ENCODE results near the gene PKNOX1. TPM values are rescaled to one million over a fixed set of nuclear protein-coding genes. Genes with fewer than 3 reads are reported as not detected.
"Not testable (repeated sequence)": the region's sequence is repeated elsewhere in the genome, so short reads cannot be mapped to it uniquely, and the experiment has no call there.

The PKNOX1 gene, protein sequence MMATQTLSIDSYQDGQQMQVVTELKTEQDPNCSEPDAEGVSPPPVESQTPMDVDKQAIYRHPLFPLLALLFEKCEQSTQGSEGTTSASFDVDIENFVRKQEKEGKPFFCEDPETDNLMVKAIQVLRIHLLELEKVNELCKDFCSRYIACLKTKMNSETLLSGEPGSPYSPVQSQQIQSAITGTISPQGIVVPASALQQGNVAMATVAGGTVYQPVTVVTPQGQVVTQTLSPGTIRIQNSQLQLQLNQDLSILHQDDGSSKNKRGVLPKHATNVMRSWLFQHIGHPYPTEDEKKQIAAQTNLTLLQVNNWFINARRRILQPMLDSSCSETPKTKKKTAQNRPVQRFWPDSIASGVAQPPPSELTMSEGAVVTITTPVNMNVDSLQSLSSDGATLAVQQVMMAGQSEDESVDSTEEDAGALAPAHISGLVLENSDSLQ
- 25.2 TPM for total RNA-seq
- polyA plus RNA-seq (ENCODE audit: insufficient read depth, low read depth, low replicate concordance): 7.9 TPM
- long read RNA-seq, donor 1, full-length matches to known transcripts: 2 of 122 reads
- long read RNA-seq, donor 1, partial matches to known transcripts: 40 of 122 reads
- long read RNA-seq, donor 1, other reads (novel, unspliced or antisense): 80 of 122 reads
- long read RNA-seq, donor 2, full-length matches to known transcripts: 4 of 4 reads
- long read RNA-seq, donor 2, partial matches to known transcripts: 0 of 4 reads
- long read RNA-seq, donor 2, other reads (novel, unspliced or antisense): 0 of 4 reads
- long read RNA-seq, donor 3, full-length matches to known transcripts: 7 of 7 reads
- long read RNA-seq, donor 3, partial matches to known transcripts: 0 of 7 reads
- long read RNA-seq, donor 3, other reads (novel, unspliced or antisense): 0 of 7 reads
- long read RNA-seq, donor 4, full-length matches to known transcripts: 8 of 8 reads
- long read RNA-seq, donor 4, partial matches to known transcripts: 0 of 8 reads
- long read RNA-seq, donor 4, other reads (novel, unspliced or antisense): 0 of 8 reads
- long read RNA-seq, donor 5, partial matches to known transcripts: 0 of 1 reads
- long read RNA-seq, donor 5, other reads (novel, unspliced or antisense): 0 of 1 reads
- long read RNA-seq, donor 6, full-length matches to known transcripts: 6 of 6 reads
- long read RNA-seq, donor 6, partial matches to known transcripts: 0 of 6 reads
- long read RNA-seq, donor 6, other reads (novel, unspliced or antisense): 0 of 6 reads
- long read RNA-seq, donor 7, full-length matches to known transcripts: 2 of 15 reads
- long read RNA-seq, donor 7, partial matches to known transcripts: 11 of 15 reads
- long read RNA-seq, donor 7, other reads (novel, unspliced or antisense): 2 of 15 reads
- long read RNA-seq, donor 8, full-length matches to known transcripts: 3 of 3 reads
- long read RNA-seq, donor 8, partial matches to known transcripts: 0 of 3 reads
- long read RNA-seq, donor 8, other reads (novel, unspliced or antisense): 0 of 3 reads
- long read RNA-seq, donor 9, partial matches to known transcripts: 0 of 1 reads
- long read RNA-seq, donor 9, other reads (novel, unspliced or antisense): 0 of 1 reads
- long read RNA-seq, donor 10, full-length matches to known transcripts: 7 of 157 reads
- long read RNA-seq, donor 10, partial matches to known transcripts: 38 of 157 reads
- long read RNA-seq, donor 10, other reads (novel, unspliced or antisense): 112 of 157 reads

DNA sequence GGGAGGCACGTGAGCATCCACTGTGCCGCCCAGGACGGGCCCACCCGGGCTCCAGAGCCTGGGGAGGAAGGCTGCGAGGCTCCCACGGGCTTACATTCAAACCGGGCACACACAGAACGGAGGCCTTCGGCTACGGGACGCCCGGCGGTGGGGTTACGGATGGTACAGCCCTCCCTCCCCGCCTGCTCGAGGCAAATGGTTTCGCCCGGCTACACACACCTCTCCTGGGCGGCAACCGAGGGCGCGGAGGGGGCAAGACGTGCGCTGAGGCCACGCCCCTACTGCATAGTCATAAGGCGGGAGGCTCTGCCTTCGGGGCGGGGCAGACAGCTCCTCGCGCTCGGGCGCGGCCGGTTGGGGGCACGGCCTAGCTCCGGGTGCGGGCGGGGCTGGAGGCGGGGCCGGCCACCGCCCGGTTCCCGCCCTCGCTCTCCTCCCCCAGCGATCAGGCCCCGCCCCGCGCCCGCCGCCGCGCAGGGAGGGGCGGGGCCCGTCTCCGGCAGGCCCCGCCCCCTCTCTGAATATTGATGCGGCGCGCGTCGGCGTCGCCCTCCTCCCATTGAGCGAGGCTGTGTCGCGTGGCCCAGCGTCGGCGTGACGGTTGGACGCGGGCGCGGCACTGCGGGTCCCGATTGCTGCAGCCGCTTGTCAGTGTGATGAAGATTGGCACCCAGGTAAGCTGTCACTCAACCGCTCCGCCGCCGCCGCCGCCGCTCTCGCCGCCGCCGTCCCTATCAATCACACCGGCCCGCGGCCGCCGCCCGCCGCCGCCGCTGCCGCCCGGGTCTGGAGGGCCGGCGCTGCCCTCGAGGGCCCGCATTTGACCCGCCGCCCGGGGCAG lies at the start of gene PKNOX1:
PKNOX1 (plus strand) TSS at position 572 of the 841 bp plus-strand sequence. CDS start 29,820 bp downstream, outside the sequence.
- Histone ChIP-seq H3K27me3 (ENCODE audit: control insufficient read depth, insufficient read depth, low read length) (no peaks in the 10 kb centered on the region), H3K36me3 (ENCODE audit: control insufficient read depth in 2 of 3, insufficient read depth in 3 of 3, low read length in 3 of 3) (no peaks in the 10 kb centered on the region), H3K9me3 (ENCODE audit: control insufficient read depth in 2 of 3, insufficient read depth in 1 of 3, low read length in 3 of 3) (no peaks in the 10 kb centered on the region), H3K27ac (ENCODE audit: low read depth in 2 of 2, low read length in 2 of 2) (peak within 1 kb of the TSS; percentile 89 to 97), H3K9ac (ENCODE audit: low read length in 3 of 3) (peak within 1 kb of the TSS; percentile 80 to 98 (median 94)), H3K4me3 (ENCODE audit: low read length in 3 of 3) (peak within 1 kb of the TSS; percentile 87 to 92 (median 90)), H3K4me1 (ENCODE audit: control insufficient read depth in 2 of 3, insufficient read depth in 2 of 3, low read depth in 1 of 3, low read length in 3 of 3) (peaks cover 0 to 12% (median 4%) of the 10 kb centered on the region in 3 donors)
- DNase-seq: peak; percentile 99 to 100 (median 99)
- TF ChIP-seq, protein P1, sequence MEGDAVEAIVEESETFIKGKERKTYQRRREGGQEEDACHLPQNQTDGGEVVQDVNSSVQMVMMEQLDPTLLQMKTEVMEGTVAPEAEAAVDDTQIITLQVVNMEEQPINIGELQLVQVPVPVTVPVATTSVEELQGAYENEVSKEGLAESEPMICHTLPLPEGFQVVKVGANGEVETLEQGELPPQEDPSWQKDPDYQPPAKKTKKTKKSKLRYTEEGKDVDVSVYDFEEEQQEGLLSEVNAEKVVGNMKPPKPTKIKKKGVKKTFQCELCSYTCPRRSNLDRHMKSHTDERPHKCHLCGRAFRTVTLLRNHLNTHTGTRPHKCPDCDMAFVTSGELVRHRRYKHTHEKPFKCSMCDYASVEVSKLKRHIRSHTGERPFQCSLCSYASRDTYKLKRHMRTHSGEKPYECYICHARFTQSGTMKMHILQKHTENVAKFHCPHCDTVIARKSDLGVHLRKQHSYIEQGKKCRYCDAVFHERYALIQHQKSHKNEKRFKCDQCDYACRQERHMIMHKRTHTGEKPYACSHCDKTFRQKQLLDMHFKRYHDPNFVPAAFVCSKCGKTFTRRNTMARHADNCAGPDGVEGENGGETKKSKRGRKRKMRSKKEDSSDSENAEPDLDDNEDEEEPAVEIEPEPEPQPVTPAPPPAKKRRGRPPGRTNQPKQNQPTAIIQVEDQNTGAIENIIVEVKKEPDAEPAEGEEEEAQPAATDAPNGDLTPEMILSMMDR (IDR thresholded peaks at IDR 0.05; ENCODE audit: borderline replicate concordance, extremely low read depth, insufficient read depth): no peak
- FAIRE-seq: no peak
- intact Hi-C loops (cut with DNase I): no loop called here

DNA sequence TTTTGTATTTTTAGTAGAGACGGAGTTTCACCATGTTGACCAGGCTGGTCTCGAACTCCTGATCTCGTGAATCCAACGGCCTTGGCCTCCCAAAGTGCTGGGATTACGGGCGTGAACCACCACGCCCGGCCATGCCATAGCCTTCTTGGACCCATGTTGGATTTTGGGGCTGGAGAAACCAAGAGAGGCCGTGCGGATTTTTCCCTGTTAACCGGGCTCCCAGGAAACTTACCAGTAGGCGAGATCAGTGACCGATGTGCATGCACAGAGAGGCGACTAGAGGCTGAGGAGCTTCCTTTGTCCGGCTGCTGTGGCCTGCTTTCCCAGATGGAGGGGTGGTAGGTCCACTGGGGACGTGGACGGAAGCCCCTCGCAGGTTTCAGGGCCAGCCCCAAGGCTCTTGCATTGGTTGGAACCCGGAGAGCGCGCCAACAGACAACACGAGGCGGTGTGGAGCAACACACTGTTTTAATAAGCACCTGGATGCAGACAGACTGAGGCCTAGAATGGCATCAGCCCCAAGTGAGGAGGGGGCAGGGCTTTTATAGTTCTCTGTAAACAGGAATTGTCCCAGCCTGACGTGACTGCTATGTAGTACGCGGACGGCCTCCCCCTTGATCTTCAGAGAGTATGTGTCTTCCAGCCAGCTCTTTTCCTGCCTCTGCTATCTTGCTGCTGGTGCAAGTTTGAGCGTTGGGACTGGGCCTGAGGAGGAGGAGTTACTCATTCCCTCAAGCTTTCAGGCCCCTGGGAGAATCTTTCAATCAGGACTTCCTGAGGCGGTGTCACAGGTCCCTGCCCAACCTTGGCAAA lies 49.0 kb upstream of the PKNOX1 start, which contains the start of gene ERVH48-1:
ERVH48-1 (minus strand) TSS at position 517 of the 813 bp plus-strand sequence. CDS start 6,624 bp downstream, outside the sequence.
- FAIRE-seq: no peak
- TF ChIP-seq, protein P1 (IDR thresholded peaks at IDR 0.05; ENCODE audit: borderline replicate concordance, extremely low read depth, insufficient read depth): no peak
- no peak within 1 kb of the TSS for H3K9ac ChIP-seq (ENCODE audit: low read length in 3 of 3)
- H3K4me3 ChIP-seq (ENCODE audit: low read length in 3 of 3): no peak within 1 kb of the TSS
- peak in 1 of 5 donors; percentile 18 for DNase-seq
- no peaks in the 10 kb centered on the region for H3K9me3 ChIP-seq (ENCODE audit: control insufficient read depth in 2 of 3, insufficient read depth in 1 of 3, low read length in 3 of 3)
- intact Hi-C loops (cut with DNase I): no loop called here
- no peak within 1 kb of the TSS for H3K27ac ChIP-seq (ENCODE audit: low read depth in 2 of 2, low read length in 2 of 2)
- peaks cover 0 to 5% (median 0%) of the 10 kb centered on the region in 3 donors for H3K4me1 ChIP-seq (ENCODE audit: control insufficient read depth in 2 of 3, insufficient read depth in 2 of 3, low read depth in 1 of 3, low read length in 3 of 3)
- no peaks in the 10 kb centered on the region for H3K36me3 ChIP-seq (ENCODE audit: control insufficient read depth in 2 of 3, insufficient read depth in 3 of 3, low read length in 3 of 3)
- no peaks in the 10 kb centered on the region for H3K27me3 ChIP-seq (ENCODE audit: control insufficient read depth, insufficient read depth, low read length)

DNA sequence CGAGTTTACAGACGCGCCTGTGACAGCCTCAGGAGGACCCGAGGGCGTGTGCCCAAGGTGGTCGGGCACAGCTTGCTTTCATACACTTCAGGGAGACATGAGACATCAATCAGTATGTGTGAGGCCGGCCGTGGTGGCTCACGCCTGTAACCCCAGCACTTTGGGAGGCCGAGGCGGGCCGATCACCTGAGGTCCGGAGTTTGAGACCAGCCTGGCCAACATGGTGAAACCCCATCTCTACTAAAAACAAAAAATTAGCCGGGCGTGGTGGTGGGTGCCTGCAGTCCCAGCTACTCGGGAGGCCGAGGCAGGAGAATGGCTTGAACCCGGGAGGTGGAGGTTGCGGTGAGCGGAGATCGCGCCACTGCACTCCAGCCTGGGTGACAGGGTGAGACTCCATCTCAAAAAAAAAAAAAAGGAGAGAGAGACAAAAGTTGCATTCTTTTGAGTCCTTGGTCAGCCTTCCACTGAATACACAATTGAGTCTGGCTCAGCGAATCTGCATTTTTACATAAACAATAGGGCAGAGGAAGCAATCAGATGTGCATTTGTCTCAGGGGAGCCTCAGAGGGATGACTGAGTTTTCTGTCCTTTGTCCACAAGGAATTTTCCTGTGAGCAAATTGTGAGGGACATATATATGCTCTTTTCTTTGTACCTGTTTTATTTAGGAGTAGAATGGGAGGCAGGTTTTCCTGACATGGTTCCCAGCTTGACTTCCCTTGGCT lies 46.7 kb upstream of the PKNOX1 start:
- FAIRE-seq; H3K9ac ChIP-seq (ENCODE audit: low read length in 3 of 3); H3K4me1 ChIP-seq (ENCODE audit: control insufficient read depth in 2 of 3, insufficient read depth in 2 of 3, low read depth in 1 of 3, low read length in 3 of 3); H3K9me3 ChIP-seq (ENCODE audit: control insufficient read depth in 2 of 3, insufficient read depth in 1 of 3, low read length in 3 of 3); intact Hi-C loops (cut with DNase I); DNase-seq; H3K4me3 ChIP-seq (ENCODE audit: low read length in 3 of 3); H3K36me3 ChIP-seq (ENCODE audit: control insufficient read depth in 2 of 3, insufficient read depth in 3 of 3, low read length in 3 of 3); H3K27me3 ChIP-seq (ENCODE audit: control insufficient read depth, insufficient read depth, low read length); H3K27ac ChIP-seq (ENCODE audit: low read depth in 2 of 2, low read length in 2 of 2): not testable (repeated sequence)

Measured in kidney (tissue), 22 donors.